HG02798 (cell line): Measurements from ENCODE around the gene KLF1.
"Not testable (repeated sequence)": the region's sequence is repeated elsewhere in the genome, so short reads cannot be mapped to it uniquely, and the experiment has no call there.

Source experiments
- ATAC-seq: cut with Tn5 transposase; IDR thresholded peaks from one replicate; pipeline ENCODE4 v1.9.1; 2021; ENCODE audit warnings: mild to moderate bottlenecking; ENCODE audit not compliant: unreplicated experiment, poor library complexity

Gene KLF1

GRCh38 chr19:12891553-12892021 is 4.6 kb upstream of the KLF1 start:
- no peak for ATAC-seq

- ATAC-seq: peak; percentile 92
Observed at GRCh38 chr19:12890787-12891552, 4.0 kb upstream of the KLF1 start, which contains the start of gene GCDH. TSS of gene GCDH (plus strand) at chr19:12891160. CDS start at chr19:12891305, 145 bp downstream.

- not testable (repeated sequence) for ATAC-seq
Observed at GRCh38 chr19:12890299-12890786, 3.3 kb upstream of the KLF1 start.

GRCh38 chr19:12888006-12888603 is 1.1 kb upstream of the KLF1 start:
- ATAC-seq: no peak

- no peak for ATAC-seq
Observed at GRCh38 chr19:12886651-12886968, 391 bp downstream of the KLF1 start.

GRCh38 chr19:12885749-12886650 is 1.0 kb downstream of the KLF1 start:
- no peak for ATAC-seq

GRCh38 chr19:12884926-12885748 is 1.9 kb downstream of the KLF1 start:
- ATAC-seq: peak; percentile 39

GRCh38 chr19:12884627-12884925 is 2.4 kb downstream of the KLF1 start:
- no peak for ATAC-seq

GRCh38 chr19:12884202-12884601 is 2.8 kb downstream of the KLF1 start:
- ATAC-seq: no peak

GRCh38 chr19:12882589-12882988 is 4.4 kb downstream of the KLF1 start:
- no peak for ATAC-seq

- peak; percentile 89 for ATAC-seq
Observed at GRCh38 chr19:12881172-12881808, 5.7 kb downstream of the KLF1 start, which contains the start of gene DNASE2. TSS of gene DNASE2 (minus strand) at chr19:12881449. CDS start at chr19:12881375, 74 bp downstream.

GRCh38 chr19:12880551-12881171 is 6.3 kb downstream of the KLF1 start:
- peak; percentile 12 for ATAC-seq

- no peak for ATAC-seq
Observed at GRCh38 chr19:12875086-12875485, 11.9 kb downstream of the KLF1 start.

- ATAC-seq: no peak
Observed at GRCh38 chr19:12873891-12874745, 12.9 kb downstream of the KLF1 start.

GRCh38 chr19:12872941-12873890 is 13.8 kb downstream of the KLF1 start:
- no peak for ATAC-seq

- no peak for ATAC-seq
Observed at GRCh38 chr19:12872255-12872654, 14.7 kb downstream of the KLF1 start.

GRCh38 chr19:12871681-12872080 is 15.3 kb downstream of the KLF1 start:
- ATAC-seq: no peak
